IMR-90 (cell line): ENCODE data around the gene DNM3. TPM values are rescaled to one million over a fixed set of nuclear protein-coding genes. Genes with fewer than 3 reads are reported as not detected.

Experiments used
- ATAC-seq: fragments of 200-7000 bp; cut with Tn5 transposase; 2 replicates; pipeline ENCODE4 v1.9.1; 2020; ENCODE audit warnings: low read depth, mild to moderate bottlenecking, moderate library complexity
- BruUV-seq: library from RNA; stranded (reverse); fragments of 400-500 nt; replicated peaks from 2 replicates; lab custom pipeline; 2021; lab: Mats Ljungman, UMichigan
- CTCF ChIA-PET: fragments of 300-600 bp; formaldehyde crosslinking; extraction: SDS; loops from one replicate; lab custom pipeline; 2021; ENCODE audit warnings: antibody characterized with exemption; lab: Yijun Ruan, JAX
- POLR2A ChIA-PET: fragments of 300-600 bp; sonication (Branson Sonifier 250); formaldehyde crosslinking; loops from one replicate; lab custom pipeline; 2022; ENCODE audit warnings: antibody characterized with exemption; ENCODE audit not compliant: unreplicated experiment; lab: Charles Lee
- DNase-seq: peaks from one replicate; pipeline ENCODE4 v3.0.0; 2013
- H2AFZ ChIP-seq: replicated peaks from 2 replicates; pipeline ENCODE3; 2013; ENCODE audit warnings: low read length, mild to moderate bottlenecking; ENCODE audit not compliant: poor library complexity
- H2AK5ac ChIP-seq: 2 replicates; pipeline ENCODE4 v1.6.1; 2013; ENCODE audit warnings: low read depth, low read length, inconsistent platforms
- H2AK9ac ChIP-seq: replicated peaks from 2 replicates; pipeline ENCODE3; 2013; ENCODE audit warnings: mild to moderate bottlenecking, low read depth, low read length, moderate library complexity; ENCODE audit not compliant: poor library complexity
- H2BK120ac ChIP-seq: 2 replicates; pipeline ENCODE4 v1.6.1; 2013; ENCODE audit warnings: low read depth, low read length, inconsistent platforms
- H2BK15ac ChIP-seq: 3 replicates; pipeline ENCODE4 v1.6.1; 2013; ENCODE audit warnings: low read depth, low read length, inconsistent platforms
- H2BK20ac ChIP-seq: 2 replicates; pipeline ENCODE4 v1.6.1; 2013; ENCODE audit warnings: low read depth, mild to moderate bottlenecking, inconsistent platforms, low read length, moderate library complexity
- H2BK5ac ChIP-seq: 2 replicates; pipeline ENCODE4 v1.6.1; 2013; ENCODE audit warnings: mild to moderate bottlenecking, low read depth, low read length, inconsistent platforms; ENCODE audit not compliant: poor library complexity, severe bottlenecking
- H3K14ac ChIP-seq: replicated peaks from 2 replicates; pipeline ENCODE4 v1.6.1; 2013; ENCODE audit warnings: low read depth, low read length, inconsistent platforms
- H3K18ac ChIP-seq: 2 replicates; pipeline ENCODE4 v1.6.1; 2013; ENCODE audit warnings: low read depth, low read length, control low read depth
- H3K23ac ChIP-seq: 2 replicates; pipeline ENCODE4 v1.6.1; 2013; ENCODE audit warnings: low read depth, low read length, inconsistent platforms
- H3K27ac ChIP-seq: 2 replicates; pipeline ENCODE4 v1.5.1; 2013; ENCODE audit warnings: mild to moderate bottlenecking, control low read depth, low read length; ENCODE audit not compliant: insufficient read depth
- H3K27me3 ChIP-seq: 2 replicates; pipeline ENCODE4 v1.6.1; 2013; ENCODE audit warnings: low read length; ENCODE audit not compliant: control insufficient read depth, insufficient read depth
- H3K36me3 ChIP-seq: 2 replicates; pipeline ENCODE4 v1.6.1; 2013; ENCODE audit warnings: low read length, mixed read lengths; ENCODE audit not compliant: control insufficient read depth, insufficient read depth
- H3K4ac ChIP-seq: 2 replicates; pipeline ENCODE4 v1.6.1; 2013; ENCODE audit warnings: low read depth, low read length, inconsistent platforms
- H3K4me1 ChIP-seq: 2 replicates; pipeline ENCODE4 v1.6.1; 2013; ENCODE audit warnings: low read length, mixed read lengths; ENCODE audit not compliant: control insufficient read depth, insufficient read depth
- H3K4me2 ChIP-seq: 2 replicates; pipeline ENCODE4 v1.6.1; 2013; ENCODE audit warnings: low read depth, mild to moderate bottlenecking, control low read depth, low read length, moderate library complexity
- H3K4me3 ChIP-seq: 2 replicates; pipeline ENCODE4 v1.5.1; 2013; ENCODE audit warnings: low read depth, mild to moderate bottlenecking, control low read depth, low read length, moderate library complexity; ENCODE audit not compliant: insufficient read depth
- H3K56ac ChIP-seq: 2 replicates; pipeline ENCODE4 v1.6.1; 2013; ENCODE audit warnings: low read length, inconsistent platforms; ENCODE audit not compliant: insufficient read depth; ENCODE audit errors: extremely low read depth
- H3K79me1 ChIP-seq, 2 experiments: 2 replicates each; pipeline ENCODE4 v1.6.1; 2013; ENCODE audit warnings: low read length in 2 of 2, inconsistent platforms in 1 of 2, low read depth in 1 of 2
- H3K9ac ChIP-seq: 2 replicates; pipeline ENCODE4 v1.6.1; 2013; ENCODE audit warnings: low read depth, low read length, control low read depth
- H3K9me1 ChIP-seq: 2 replicates; pipeline ENCODE4 v1.6.1; 2013; ENCODE audit warnings: low read length, inconsistent platforms; ENCODE audit not compliant: insufficient read depth
- H3K9me3 ChIP-seq: 2 replicates; pipeline ENCODE4 v1.6.1; 2013; ENCODE audit warnings: low read length; ENCODE audit not compliant: control insufficient read depth, insufficient read depth
- H4K20me1 ChIP-seq: 2 replicates; pipeline ENCODE4 v1.6.1; 2013; ENCODE audit warnings: low read length, inconsistent platforms; ENCODE audit not compliant: insufficient read depth
- H4K5ac ChIP-seq: 2 replicates; pipeline ENCODE4 v1.6.1; 2013; ENCODE audit warnings: mild to moderate bottlenecking, low read depth, low read length, control low read depth
- H4K8ac ChIP-seq, 2 experiments: 2 replicates each; pipeline ENCODE4 v1.6.1; 2013; ENCODE audit warnings: low read depth in 2 of 2, low read length in 2 of 2, control low read depth in 1 of 2, inconsistent platforms in 1 of 2
- H4K91ac ChIP-seq: 2 replicates; pipeline ENCODE4 v1.6.1; 2013; ENCODE audit warnings: low read depth, low read length, inconsistent platforms; ENCODE audit not compliant: insufficient read depth
- BHLHE40 ChIP-seq: fragments of 150-350 bp; IDR thresholded peaks from 2 replicates; pipeline ENCODE4 v1.6.1; 2016; ENCODE audit warnings: mild to moderate bottlenecking, low read depth, low read length
- MAFK ChIP-seq: IDR thresholded peaks from 2 replicates; pipeline ENCODE4 v1.6.1; 2012; ENCODE audit warnings: low read depth, low read length, improper control_type of control experiment
- MAZ ChIP-seq: IDR thresholded peaks from 2 replicates; pipeline ENCODE4 v1.6.1; 2012; ENCODE audit warnings: low read depth, mild to moderate bottlenecking, low read length, improper control_type of control experiment, moderate library complexity, borderline replicate concordance
- WGBS, 2 experiments: methylation state at CpG; one replicate each; pipeline versions ENCODE4 v1.1.5 to v1.1.7; 2013; ENCODE audit warnings: missing lambda C conversion rate in 2 of 2; ENCODE audit not compliant: insufficient read length in 1 of 2; ENCODE audit errors: extremely low coverage in 2 of 2; 5-methylcytosine and 5-hydroxymethylcytosine counted together
- dilution Hi-C: fragments of 300-500 bp; cut with HindIII; formaldehyde crosslinking; loops from one replicate; pipeline ENCODE4 v1.14.3; 2018; ENCODE audit warnings: low sequenced_read_pairs; ENCODE audit not compliant: unreplicated experiment
- in situ Hi-C: fragments of 300-500 bp; cut with MboI; formaldehyde crosslinking; loops from 3 replicates; pipeline ENCODE4 v1.14.3; 2019; ENCODE audit warnings: low sequenced_read_pairs, inconsistent platforms, mixed read lengths
- intact Hi-C: fragments of 100-400 bp; cut with micrococcal nuclease; formaldehyde crosslinking; loops from 2 replicates; pipeline ENCODE4 v1.10.0; 2022
- polyA plus RNA-seq, 3 experiments: library from polyadenylated mRNA; depleted of rRNA; stranded (reverse); fragments of >200 nt; gene quantifications; 2 replicates each; pipeline ENCODE4 v1.2.3, GENCODE V29; 2012; ENCODE audit warnings: low replicate concordance in 1 of 3
- total RNA-seq: library from RNA; depleted of rRNA; stranded (reverse); fragments of >200 nt; gene quantifications from 2 replicates; pipeline ENCODE4 v1.2.3, GENCODE V29; 2012

Gene DNM3
- total and polyA plus RNA-seq, 2 of the 4 experiments (the other 2 are of a cell fraction), result 0.36 TPM

- no peak overlapping the region for H2AFZ ChIP-seq
- in situ Hi-C loops, result loop anchor here (10.0 kb wide), 1 partner anchor 245 kb away; no protein-coding TSS in a partner anchor
- intact Hi-C loops, result loop anchor here (10.0 kb wide), 1 partner anchor 435 kb away; no protein-coding TSS in a partner anchor
- H3K36me3 ChIP-seq, result no peaks in the 10 kb centered on the region
- CTCF ChIA-PET, result interaction anchor here (1.3 kb wide), 1 partner anchor 24 kb away, joined by 3 read pairs; no protein-coding TSS in a partner anchor
- no peak overlapping the region for H3K27ac ChIP-seq
- H2BK20ac ChIP-seq, result no peak overlapping the region
- no peak overlapping the region for H3K4ac ChIP-seq
- DNase-seq (peak; percentile 38), ATAC-seq (no peak)
- no peak overlapping the region for H3K9ac ChIP-seq
- dilution Hi-C loops, result no loop called here
- H3K18ac ChIP-seq, result peak overlapping the region; percentile 18; the same call in 1 of the 2 replicates
- no peak overlapping the region for H2AK9ac ChIP-seq
- peak overlapping the region; percentile 35; the same call in 1 of the 2 replicates for H3K23ac ChIP-seq
- no peaks in the 10 kb centered on the region for H3K9me3 ChIP-seq
- BruUV-seq, result no TSS peak
- 0 out of 3 replicates have a peak overlapping the region, but pooled peaks have one; percentile 15 for H2BK15ac ChIP-seq
- H3K9me1 ChIP-seq, result peaks cover 3% of the 10 kb centered on the region; the same call in 1 of the 2 replicates
- no peak overlapping the region for H3K56ac ChIP-seq
- H3K4me1 ChIP-seq, result peaks cover 7% of the 10 kb centered on the region; the same call in 1 of the 2 replicates
- H2BK120ac ChIP-seq, result peak overlapping the region; percentile 9
- H4K91ac ChIP-seq, result no peak overlapping the region
- no peaks in the 10 kb centered on the region for H3K27me3 ChIP-seq
- no peak for TF ChIP-seq MAZ
- TF ChIP-seq MAFK, result no peak
- no peak for TF ChIP-seq BHLHE40
- no peak overlapping the region for H4K8ac ChIP-seq
- no peak overlapping the region for H2AK5ac ChIP-seq
- no peak overlapping the region for H3K14ac ChIP-seq
- POLR2A ChIA-PET, result no interaction called here
- H3K4me3 ChIP-seq, result no peak overlapping the region
- 40% methylated on average over 1 of the region's 2 CpGs; no CpG with 5 or more reads in 1 of the 2 experiments for WGBS, 2 experiments
- no peak overlapping the region; the same call in 1 of the 2 replicates for H4K5ac ChIP-seq
- no peaks in the 10 kb centered on the region for H4K20me1 ChIP-seq
- H2BK5ac ChIP-seq, result no peak overlapping the region
- peaks cover 0 to 5% of the 10 kb centered on the region in 2 experiments; a peak in 2 of 4 replicates for H3K79me1 ChIP-seq
- no peak overlapping the region for H3K4me2 ChIP-seq
These were observed 308.0 kb downstream of the DNM3 start for GRCh38 chr1:172149346-172149745.
